Subcutaneous abdominal adipose tissue (tissue), 5 donors: ENCODE measurements around the gene CEACAM4.
A peak's percentile ranks its signal among the peaks of the same experiment; 100 is the strongest.

ENCODE experiments used
- H3K27ac ChIP-seq: one replicate; pipeline ENCODE4 v1.7.0; 2013; ENCODE audit warnings: low read depth, mild to moderate bottlenecking, inconsistent platforms, low read length, moderate library complexity
- H3K27me3 ChIP-seq, 5 donors: one replicate each; pipeline ENCODE4 v1.7.0; 2013; ENCODE audit warnings: low read length in 5 of 5, inconsistent platforms in 1 of 5; ENCODE audit not compliant: control insufficient read depth in 5 of 5, insufficient read depth in 4 of 5
- H3K36me3 ChIP-seq, 5 donors: one replicate each; pipeline ENCODE4 v1.7.0; 2013; ENCODE audit warnings: low read length in 5 of 5; ENCODE audit not compliant: control insufficient read depth in 5 of 5, insufficient read depth in 5 of 5
- H3K4me1 ChIP-seq, 5 donors: one replicate each; pipeline ENCODE4 v1.7.0; 2013; ENCODE audit warnings: low read length in 5 of 5, mild to moderate bottlenecking in 3 of 5, moderate library complexity in 1 of 5; ENCODE audit not compliant: control insufficient read depth in 5 of 5, insufficient read depth in 5 of 5
- H3K4me3 ChIP-seq, 5 donors: one replicate each; pipeline ENCODE4 v1.7.0; 2013; ENCODE audit warnings: low read length in 5 of 5, low read depth in 1 of 5
- H3K9ac ChIP-seq, 5 donors: one replicate each; pipeline ENCODE4 v1.7.0; 2013; ENCODE audit warnings: low read length in 5 of 5, mild to moderate bottlenecking in 4 of 5, moderate library complexity in 3 of 5
- H3K9me3 ChIP-seq, 5 donors: one replicate each; pipeline ENCODE4 v1.7.0; 2013; ENCODE audit warnings: low read length in 5 of 5; ENCODE audit not compliant: control insufficient read depth in 5 of 5
- donor health status: healthy.
- donor health status: healthy.
- donor health status: healthy.
- donor health status: healthy.
- donor health status: healthy.

The CEACAM4 gene

GRCh38 chr19:41641879-41642485 lies 15.1 kb upstream of the CEACAM4 start:
- Histone ChIP-seq H3K4me3 (no peak overlapping the region), H3K27me3 (peaks cover 3 to 19% (median 10%) of the 10 kb centered on the region in 5 donors), H3K9ac (no peak overlapping the region), H3K4me1 (no peaks in the 10 kb centered on the region), H3K36me3 (no peaks in the 10 kb centered on the region), H3K27ac (no peak overlapping the region), H3K9me3 (no peaks in the 10 kb centered on the region)

- no peaks in the 10 kb centered on the region for H3K4me1 ChIP-seq
- no peak overlapping the region for H3K4me3 ChIP-seq
- no peak overlapping the region for H3K27ac ChIP-seq
- H3K9me3 ChIP-seq, result no peaks in the 10 kb centered on the region
- H3K36me3 ChIP-seq, result no peaks in the 10 kb centered on the region
- H3K9ac ChIP-seq, result no peak overlapping the region
- peaks cover 3 to 19% (median 10%) of the 10 kb centered on the region in 5 donors for H3K27me3 ChIP-seq
Measured at GRCh38 chr19:41638641-41639081, 11.8 kb upstream of the CEACAM4 start.

- no peak overlapping the region for H3K4me3 ChIP-seq
- no peak overlapping the region for H3K27ac ChIP-seq
- H3K4me1 ChIP-seq, result no peaks in the 10 kb centered on the region
- H3K9ac ChIP-seq, result no peak overlapping the region
- peaks cover 3 to 19% (median 13%) of the 10 kb centered on the region in 5 donors for H3K27me3 ChIP-seq
- no peaks in the 10 kb centered on the region for H3K9me3 ChIP-seq
- no peaks in the 10 kb centered on the region for H3K36me3 ChIP-seq
Measured at GRCh38 chr19:41637484-41637883, 10.6 kb upstream of the CEACAM4 start.

DNA sequence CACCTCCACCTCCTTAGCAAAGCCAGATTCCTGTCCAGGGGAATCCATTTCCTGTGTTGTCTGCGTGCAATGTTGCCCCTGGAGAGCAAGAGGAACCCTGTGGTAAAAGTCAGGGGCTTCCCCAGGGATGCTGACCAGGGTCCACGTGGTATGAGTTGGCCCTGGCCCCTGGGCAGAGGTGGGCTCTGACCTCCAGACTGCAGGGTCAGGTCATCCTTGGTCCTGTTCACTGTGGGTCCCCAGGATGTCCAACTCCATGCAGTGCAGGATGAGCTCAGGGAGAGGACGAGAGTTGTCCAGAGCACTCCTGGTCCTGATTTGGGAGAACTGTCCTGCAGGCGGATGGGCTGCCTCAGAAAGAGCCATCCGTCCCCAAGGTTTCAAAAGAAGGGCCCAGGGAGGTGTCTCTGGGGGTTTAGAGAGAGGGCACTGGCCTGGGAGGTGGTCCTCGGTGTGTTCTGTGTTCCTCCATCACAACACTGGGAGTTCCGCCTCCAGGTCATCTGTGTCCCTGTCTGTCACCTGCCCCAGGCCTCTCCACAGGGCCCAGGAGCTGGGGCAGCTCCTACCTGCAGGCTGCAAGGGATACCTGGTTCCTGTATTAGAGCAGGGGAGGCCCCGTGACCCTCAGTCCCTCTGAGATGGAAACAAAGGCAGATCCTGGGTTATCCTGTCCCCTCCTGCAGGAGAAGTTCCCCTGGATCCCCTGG lies 1.2 kb upstream of the CEACAM4 start:
- Histone ChIP-seq H3K9ac (no peak overlapping the region), H3K4me1 (peaks cover 0 to 9% (median 0%) of the 10 kb centered on the region in 5 donors), H3K27me3 (peaks cover 11 to 20% (median 16%) of the 10 kb centered on the region in 5 donors), H3K36me3 (no peaks in the 10 kb centered on the region), H3K9me3 (peaks cover 0 to 3% (median 0%) of the 10 kb centered on the region in 5 donors), H3K27ac (no peak overlapping the region), H3K4me3 (no peak overlapping the region)

DNA sequence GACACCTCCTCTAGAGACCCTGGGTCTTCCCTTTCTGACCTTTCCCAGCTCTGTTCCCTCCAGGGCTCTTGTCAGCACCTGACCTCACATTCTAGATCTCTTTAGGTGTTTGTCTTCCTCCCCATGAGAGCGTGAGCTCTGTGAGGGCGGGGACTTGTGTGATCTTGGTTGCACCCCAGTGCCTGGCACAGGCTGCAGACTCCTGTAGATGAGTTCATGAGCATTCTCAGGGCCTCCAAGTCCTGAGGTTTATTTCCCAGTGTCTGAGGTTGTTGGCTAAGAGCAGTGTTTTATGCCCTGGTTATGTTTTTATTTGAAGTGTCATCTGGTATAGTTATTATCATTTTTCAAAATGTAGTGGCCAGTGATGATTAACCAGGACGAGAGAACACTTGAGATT lies 596 bp downstream of the CEACAM4 start:
- Histone ChIP-seq H3K27me3 (peaks cover 11 to 20% (median 16%) of the 10 kb centered on the region in 5 donors), H3K36me3 (no peaks in the 10 kb centered on the region), H3K4me1 (peaks cover 0 to 16% (median 0%) of the 10 kb centered on the region in 5 donors), H3K9me3 (peaks cover 0 to 3% (median 0%) of the 10 kb centered on the region in 5 donors), H3K4me3 (peak overlapping the region in 1 of 5 donors; percentile 50), H3K9ac (no peak overlapping the region), H3K27ac (no peak overlapping the region)

DNA sequence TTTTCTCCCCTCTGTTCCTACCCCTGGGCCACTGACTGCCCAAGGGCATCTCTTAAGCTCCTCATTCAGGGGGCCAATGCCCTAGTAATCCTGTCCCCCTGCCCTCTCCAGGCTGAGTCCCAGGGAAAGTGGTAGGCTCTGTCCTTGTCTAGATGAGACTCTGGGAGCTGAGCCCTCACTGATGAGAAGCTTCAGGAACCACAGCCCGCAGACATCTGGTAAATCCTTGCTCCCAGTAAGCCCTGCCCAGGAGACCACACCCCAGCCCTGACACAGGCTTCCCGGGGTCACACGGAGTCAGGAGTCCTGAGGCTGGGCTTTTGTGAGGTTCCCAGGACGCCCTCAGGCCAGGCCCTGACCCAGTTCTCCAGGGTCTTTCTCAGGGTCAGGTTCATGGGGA lies 1.9 kb downstream of the CEACAM4 start:
- no peak overlapping the region for H3K27ac ChIP-seq

DNA sequence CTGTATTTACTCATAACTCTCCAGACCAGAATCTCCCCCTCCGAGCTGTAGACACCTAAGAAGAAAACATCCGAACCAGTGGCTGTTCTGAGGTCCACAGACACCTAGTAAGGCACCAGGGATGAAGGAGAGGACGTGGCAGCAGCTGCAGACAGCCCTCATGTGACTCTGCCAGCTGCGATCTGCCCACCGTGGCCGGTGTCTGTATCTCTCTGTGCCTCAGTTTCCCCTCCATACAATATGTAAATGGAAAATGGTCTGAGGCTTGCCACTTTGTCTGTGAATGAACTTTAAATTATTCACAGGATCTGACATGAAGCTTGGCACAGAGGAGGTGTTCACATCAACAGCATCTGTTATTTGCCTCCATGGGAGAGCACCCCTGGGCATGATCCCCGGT lies 2.4 kb downstream of the CEACAM4 start:
- Histone ChIP-seq H3K9ac (no peak overlapping the region), H3K4me1 (peaks cover 0 to 19% (median 0%) of the 10 kb centered on the region in 5 donors), H3K27me3 (peaks cover 16 to 23% (median 23%) of the 10 kb centered on the region in 5 donors), H3K27ac (no peak overlapping the region), H3K4me3 (peak overlapping the region in 1 of 5 donors; percentile 3), H3K36me3 (no peaks in the 10 kb centered on the region), H3K9me3 (no peaks in the 10 kb centered on the region)

More for the DNA sequence above, 1.9 kb downstream of the CEACAM4 start:
- Histone ChIP-seq H3K9me3 (no peaks in the 10 kb centered on the region), H3K4me1 (peaks cover 0 to 18% (median 0%) of the 10 kb centered on the region in 5 donors), H3K4me3 (peak overlapping the region in 1 of 5 donors; percentile 3), H3K36me3 (no peaks in the 10 kb centered on the region), H3K9ac (no peak overlapping the region), H3K27me3 (peaks cover 16 to 23% (median 23%) of the 10 kb centered on the region in 5 donors)

- Histone ChIP-seq H3K4me3 (no peak overlapping the region), H3K36me3 (no peaks in the 10 kb centered on the region), H3K9me3 (no peaks in the 10 kb centered on the region), H3K4me1 (peaks cover 0 to 19% (median 0%) of the 10 kb centered on the region in 5 donors), H3K9ac (no peak overlapping the region), H3K27ac (no peak overlapping the region), H3K27me3 (peaks cover 13 to 23% (median 22%) of the 10 kb centered on the region in 5 donors)
Measured at GRCh38 chr19:41623360-41623759, 3.5 kb downstream of the CEACAM4 start.

DNA sequence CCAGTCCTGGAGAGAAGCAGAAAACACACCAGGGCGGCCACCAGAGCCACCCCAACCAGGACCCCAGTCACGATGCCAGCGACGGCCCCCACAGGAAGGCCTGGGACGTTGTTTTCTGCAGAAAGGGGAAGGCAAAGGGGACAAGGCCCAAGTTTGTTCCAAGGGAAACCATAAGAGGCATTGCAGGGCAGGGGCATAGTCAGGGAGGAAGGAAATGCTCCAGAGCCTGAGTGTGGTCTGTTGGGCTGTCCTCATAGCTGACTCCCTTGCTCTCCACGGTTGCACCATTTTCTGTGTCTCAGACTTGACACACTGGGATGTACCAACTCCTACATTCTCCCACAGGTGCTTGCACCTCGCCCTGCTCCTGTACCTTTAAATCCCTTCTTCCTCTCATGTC lies 5.2 kb downstream of the CEACAM4 start:
- Histone ChIP-seq H3K36me3 (no peaks in the 10 kb centered on the region), H3K27me3 (peaks cover 7 to 16% (median 13%) of the 10 kb centered on the region in 5 donors), H3K9ac (no peak overlapping the region), H3K4me3 (no peak overlapping the region), H3K4me1 (peaks cover 0 to 14% (median 0%) of the 10 kb centered on the region in 5 donors), H3K27ac (no peak overlapping the region), H3K9me3 (no peaks in the 10 kb centered on the region)

DNA sequence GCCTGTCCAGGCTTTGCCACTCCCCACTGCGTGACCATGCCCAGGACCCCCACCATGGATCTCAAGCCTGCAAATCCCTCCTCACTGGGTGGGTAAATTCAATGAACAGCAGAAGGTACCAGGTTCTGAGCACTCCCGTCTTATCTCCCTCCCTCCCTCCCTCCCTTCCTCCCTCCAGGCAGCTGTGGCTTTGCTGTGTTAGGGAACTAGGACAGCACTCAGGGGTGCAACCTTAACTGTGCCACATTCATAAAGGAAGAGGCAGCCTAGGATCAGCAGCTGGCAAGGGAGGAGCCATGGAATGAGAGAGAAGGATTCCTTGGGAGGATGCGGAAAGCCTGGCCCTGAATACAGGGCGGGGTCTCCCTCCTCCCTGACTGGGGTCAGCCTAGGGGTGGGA lies 5.6 kb downstream of the CEACAM4 start:
- Histone ChIP-seq H3K4me3 (no peak overlapping the region), H3K9ac (no peak overlapping the region), H3K9me3 (no peaks in the 10 kb centered on the region), H3K27ac (no peak overlapping the region), H3K4me1 (peaks cover 0 to 12% (median 0%) of the 10 kb centered on the region in 5 donors), H3K27me3 (peaks cover 7 to 16% (median 10%) of the 10 kb centered on the region in 5 donors), H3K36me3 (no peaks in the 10 kb centered on the region)
